Pancreas (tissue), 10 donors: ENCODE results near the gene CES2. TPM values are rescaled to one million over a fixed set of nuclear protein-coding genes. Genes with fewer than 3 reads are reported as not detected.
A peak's percentile ranks its signal among the peaks of the same experiment; 100 is the strongest.
"Not testable (repeated sequence)": the region's sequence is repeated elsewhere in the genome, so short reads cannot be mapped to it uniquely, and the experiment has no call there.

Experiments used
- ATAC-seq, 4 donors: fragments of 200-7000 bp; cut with Tn5 transposase; one replicate each; pipeline versions ENCODE4 v1.8.0 to v1.9.1; 2020; ENCODE audit warnings: mild to moderate bottlenecking in 4 of 4, moderate library complexity in 4 of 4
- DNase-seq, 6 donors: peaks; one replicate each; pipeline ENCODE4 v3.0.0-alpha.2; 2020
- FAIRE-seq: peaks from 2 replicates; lab custom pipeline; 2012; peaks lifted over from hg19 to GRCh38; lab: Jason Lieb, UNC
- H3K27ac ChIP-seq, 4 donors: fragments of 200-600 bp; sonication (generic); 1 replicate in 3 of 4; 2 replicates in 1 of 4; pipeline versions ENCODE4 v1.5.0 to v1.8.0; 2020
- H3K27me3 ChIP-seq, 4 donors: fragments of 200-600 bp; one replicate each; pipeline ENCODE4 v1.8.0; 2021
- H3K36me3 ChIP-seq, 3 donors: fragments of 200-600 bp; sonication (generic) in 1 of 3; one replicate each; pipeline versions ENCODE4 v1.5.0 to v1.8.0; 2020 to 2021
- H3K4me1 ChIP-seq, 3 donors: fragments of 200-600 bp; one replicate each; pipeline ENCODE4 v1.8.0; 2021
- H3K4me3 ChIP-seq, 4 donors: fragments of 200-600 bp; sonication (generic) in 2 of 4; one replicate each; pipeline versions ENCODE4 v1.5.0 to v1.8.0; 2020 to 2021
- H3K9me3 ChIP-seq, 4 donors: fragments of 200-600 bp; one replicate each; pipeline ENCODE4 v1.8.0; 2021
- CTCF ChIP-seq, 4 donors: fragments of 200-600 bp; sonication (generic) in 3 of 4; IDR thresholded peaks; one replicate each; pipeline versions ENCODE4 v1.5.0 to v1.8.0; 2021; ENCODE audit warnings: antibody characterized with exemption in 4 of 4
- WGBS, 2 donors: extraction: QIAGEN DNeasy Blood & Tissue Kit; methylation state at CpG; one replicate each; pipeline ENCODE4 v1.1.7; 2013; 5-methylcytosine and 5-hydroxymethylcytosine counted together
- intact Hi-C, 3 donors: fragments of 100-400 bp; cut with DNase I; formaldehyde crosslinking; loops; one replicate each; pipeline versions ENCODE4 v1.11.1 to v1.14.2; 2022
- polyA plus RNA-seq, 2 donors: library from polyadenylated mRNA; stranded (reverse); fragments of 200-250 nt; gene quantifications; one replicate each; pipeline ENCODE4 v1.2.3, GENCODE V29; 2013
- total RNA-seq, 6 donors: library from RNA; stranded (reverse); fragmentation: NEBNext Ultra II Directional in 4 of 6; extraction: Animal tissue kit (Norgen Biotek cat#: 25700) in 4 of 6; gene quantifications; one replicate each; pipeline versions ENCODE4 v1.2.1 to v1.2.4, GENCODE V29; 2021 to 2023
- donor health status: healthy with polysubstance abuse.
- donor health status: DM: no; HTN: no; CAD: no; lungs with moderate emphysema.
- donor health status: DM: no; HTN: no; CAD: no.
- donor health status: control.
- donor health status: control.
- donor health status: Bipolar disorder and iron deficiency.
- donor health status: DM: yes; HTN: yes; CAD: no.
- donor health status: DM: no; HTN: no; CAD: no.
- donor health status: DM: no; HTN: no; CAD: no.
- donor health status: DM: yes; HTN: yes; CAD: no.

Gene CES2
- total and polyA plus RNA-seq, 8 donors: 14.3 to 23.1 (median 17.3) TPM

GRCh38 chr16:66950971-66951790 lies 15.9 kb downstream of the CES2 start:
- DNase-seq (no peak), FAIRE-seq (no peak), ATAC-seq (no peak)
- TF ChIP-seq CTCF (IDR thresholded peaks at IDR 0.05): no peak
- Histone ChIP-seq H3K4me3 (no peak overlapping the region), H3K36me3 (no peaks in the 10 kb centered on the region), H3K4me1 (peaks cover 0 to 5% (median 0%) of the 10 kb centered on the region in 3 donors), H3K27me3 (no peaks in the 10 kb centered on the region), H3K9me3 (no peaks in the 10 kb centered on the region), H3K27ac (no peak overlapping the region)
- intact Hi-C loops: loop anchor here in 1 of 3 donors (10.0 kb wide), 1 partner anchor 46 kb away; no protein-coding TSS in a partner anchor
- WGBS, 2 donors: 74 to 83% methylated on average over 4 of the region's 4 CpGs

DNA sequence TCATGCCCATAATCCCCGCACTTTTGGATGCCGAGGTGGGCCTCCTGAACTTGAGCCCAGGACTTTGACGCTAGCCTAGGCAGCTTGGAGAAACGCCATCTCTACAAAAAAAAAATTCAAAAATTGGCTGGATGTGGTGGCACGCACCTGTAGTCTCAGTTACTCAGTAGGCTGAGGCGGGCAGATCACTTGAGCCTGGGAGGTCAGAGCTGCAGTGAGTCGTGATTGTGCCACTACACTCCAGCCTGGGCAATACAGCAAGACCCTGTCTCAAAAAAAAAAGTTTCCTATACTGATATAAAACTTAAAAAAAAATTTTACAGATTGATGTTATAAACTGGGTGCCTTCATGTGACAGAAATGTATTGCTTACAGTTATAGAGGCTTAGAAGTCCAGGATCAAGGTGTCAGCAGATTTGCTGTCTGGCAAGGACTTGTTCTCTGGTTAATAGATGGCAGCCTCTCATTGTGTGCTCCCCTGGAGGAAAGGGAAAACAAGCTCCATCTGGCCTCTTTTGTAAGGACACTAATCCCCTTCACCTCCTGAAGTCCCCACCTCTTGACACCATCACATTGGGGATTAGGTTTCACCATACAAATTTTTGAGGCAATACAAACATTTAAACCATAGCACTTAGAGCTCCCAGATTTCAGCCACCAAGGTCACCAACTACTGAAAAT lies 17.3 kb downstream of the CES2 start:
- intact Hi-C loops: loop anchor here in 1 of 3 donors (10.0 kb wide), 1 partner anchor 48 kb away; no protein-coding TSS in a partner anchor
- no peak overlapping the region for H3K27ac ChIP-seq

DNA sequence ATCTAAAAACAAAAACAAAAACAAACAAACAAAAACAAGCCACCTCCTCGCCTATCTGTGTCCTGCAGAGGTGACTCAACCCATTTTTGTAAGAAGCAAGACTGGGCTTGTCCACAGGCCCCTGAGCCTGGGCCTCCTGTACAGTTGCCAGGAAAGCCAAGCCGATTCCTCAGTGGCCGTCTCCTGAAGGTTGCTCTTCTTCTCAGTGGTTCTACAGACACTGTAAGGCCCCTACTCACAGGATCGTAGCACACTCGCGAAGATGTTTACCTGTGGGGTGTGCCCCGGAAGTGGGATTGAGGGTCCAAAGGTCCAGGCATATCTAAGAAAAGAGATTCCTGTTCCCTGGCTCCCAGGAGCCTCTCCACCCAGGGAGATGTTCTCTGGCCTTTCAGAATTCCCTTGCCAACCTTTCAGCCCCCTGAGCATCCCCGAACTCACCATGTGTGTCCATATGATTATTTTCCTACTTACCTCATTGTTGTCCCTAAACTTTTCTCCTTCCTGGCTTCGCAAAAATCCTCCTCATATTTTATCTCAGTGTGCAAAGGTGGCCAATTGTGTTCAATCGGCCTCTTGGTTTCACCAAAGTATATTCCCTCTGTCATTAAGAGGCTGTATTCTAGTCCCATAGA lies 18.3 kb downstream of the CES2 start:
- intact Hi-C loops: loop anchor here in 1 of 3 donors (10.0 kb wide), 1 partner anchor 49 kb away; no protein-coding TSS in a partner anchor
- ATAC-seq (peak in 1 of 4 donors; percentile 8), DNase-seq (peak in 1 of 6 donors; percentile 7), FAIRE-seq (no peak)
- H3K36me3 ChIP-seq: no peaks in the 10 kb centered on the region
- 61 to 69% methylated on average over 10 of the region's 10 CpGs for WGBS, 2 donors
- no peak for TF ChIP-seq CTCF (IDR thresholded peaks at IDR 0.05)
- H3K27me3 ChIP-seq: no peaks in the 10 kb centered on the region
- no peak overlapping the region for H3K4me3 ChIP-seq
- no peaks in the 10 kb centered on the region for H3K9me3 ChIP-seq
- H3K4me1 ChIP-seq: peaks cover 0 to 2% (median 0%) of the 10 kb centered on the region in 3 donors
- H3K27ac ChIP-seq: no peak overlapping the region

More for the DNA sequence above, 17.3 kb downstream of the CES2 start:
- FAIRE-seq (no peak), ATAC-seq (no peak), DNase-seq (peak in 1 of 6 donors; percentile 8)
- Histone ChIP-seq H3K4me3 (no peak overlapping the region), H3K9me3 (no peaks in the 10 kb centered on the region), H3K27me3 (no peaks in the 10 kb centered on the region), H3K36me3 (no peaks in the 10 kb centered on the region), H3K4me1 (peaks cover 0 to 5% (median 0%) of the 10 kb centered on the region in 3 donors)
- 64 to 81% methylated on average over 7 of the region's 7 CpGs for WGBS, 2 donors
- no peak for TF ChIP-seq CTCF (IDR thresholded peaks at IDR 0.05)

- Histone ChIP-seq H3K4me1 (no peaks in the 10 kb centered on the region), H3K27me3 (no peaks in the 10 kb centered on the region), H3K27ac (no peak overlapping the region), H3K9me3 (no peaks in the 10 kb centered on the region), H3K36me3 (no peaks in the 10 kb centered on the region), H3K4me3 (no peak overlapping the region)
- 6 to 8% methylated on average over 8 of the region's 8 CpGs for WGBS, 2 donors
- intact Hi-C loops: loop anchor here in 1 of 3 donors (10.0 kb wide), 1 partner anchor 49 kb away; no protein-coding TSS in a partner anchor
- DNase-seq (peak; percentile 58 to 86 (median 72)), FAIRE-seq (no peak), ATAC-seq (peak; percentile 75 to 98 (median 94))
- peak; percentile 56 to 75 (median 62) for TF ChIP-seq CTCF (IDR thresholded peaks at IDR 0.05)
Measured at GRCh38 chr16:66954097-66954659, 18.9 kb downstream of the CES2 start.

DNA sequence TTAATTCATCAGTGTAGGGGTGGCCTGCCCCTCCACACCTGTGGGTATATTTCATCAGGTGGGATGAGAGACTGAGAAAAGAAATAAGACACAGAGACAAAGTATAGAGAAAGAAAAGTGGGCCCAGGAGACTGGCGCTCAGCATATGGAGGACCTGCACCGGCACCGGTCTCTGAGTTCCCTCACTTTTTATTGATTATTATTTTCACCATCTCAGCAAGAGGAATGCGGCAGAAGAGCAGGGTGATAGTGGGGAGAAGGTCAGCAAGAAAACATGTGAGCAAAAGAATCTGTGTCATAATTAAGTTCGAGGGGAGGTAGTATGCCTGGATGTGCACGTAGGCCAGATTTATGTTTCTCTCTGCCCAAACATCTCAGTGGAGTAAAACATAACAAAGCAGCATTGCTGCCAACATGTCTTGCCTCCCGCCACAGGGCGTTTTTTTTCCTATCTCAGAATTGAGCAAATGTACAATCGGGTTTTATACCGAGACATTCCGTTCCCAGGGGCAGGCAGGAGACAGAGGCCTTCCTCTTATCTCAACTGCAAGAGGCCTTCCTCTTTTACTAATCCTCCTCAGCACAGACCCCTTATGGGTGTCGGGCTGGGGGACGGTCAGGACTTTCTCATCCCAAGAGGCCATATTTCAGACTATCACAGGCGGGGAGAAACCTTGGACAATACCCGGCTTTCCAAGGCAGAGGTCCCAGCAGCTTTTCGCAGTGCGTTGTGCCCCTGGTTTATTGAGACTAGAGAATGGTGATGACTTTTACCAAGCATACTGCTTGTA lies 20.2 kb downstream of the CES2 start:
- not testable (repeated sequence) for H3K9me3 ChIP-seq, H3K27me3 ChIP-seq, H3K27ac ChIP-seq, H3K36me3 ChIP-seq, ATAC-seq, H3K4me3 ChIP-seq, FAIRE-seq, H3K4me1 ChIP-seq
- WGBS, 2 donors: 65 to 69% methylated on average over 17 of the region's 17 CpGs
- intact Hi-C loops: loop anchor here in 1 of 3 donors (10.0 kb wide), 1 partner anchor 51 kb away; no protein-coding TSS in a partner anchor
- peak in 1 of 6 donors; percentile 11 for DNase-seq

DNA sequence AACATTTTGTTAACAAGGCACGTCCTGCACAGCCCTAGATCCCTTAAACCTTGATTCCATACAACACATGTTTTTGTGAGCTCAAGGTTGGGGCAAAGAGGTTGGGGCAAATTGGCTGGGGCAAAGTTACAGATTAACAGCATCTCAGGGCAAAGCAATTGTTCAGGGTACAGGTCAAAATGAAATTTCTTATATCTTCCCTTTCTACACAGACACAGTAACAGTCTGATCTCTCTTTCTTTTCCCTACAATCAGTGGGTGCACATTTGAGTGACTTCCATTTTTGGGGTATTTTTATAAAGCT lies 20.8 kb downstream of the CES2 start:
- DNase-seq, H3K27ac ChIP-seq, H3K4me1 ChIP-seq, H3K36me3 ChIP-seq, H3K9me3 ChIP-seq, FAIRE-seq, H3K27me3 ChIP-seq, ATAC-seq, H3K4me3 ChIP-seq: not testable (repeated sequence)
- intact Hi-C loops: loop anchor here in 1 of 3 donors (10.0 kb wide), 1 partner anchor 51 kb away; no protein-coding TSS in a partner anchor
- WGBS, 2 donors: 58 to 67% methylated on average over 1 of the region's 1 CpG
